ENCODE data around the gene ADGB. TPM values are rescaled to one million over a fixed set of nuclear protein-coding genes. Genes with fewer than 3 reads are reported as not detected.
A peak's percentile ranks its signal among the peaks of the same experiment; 100 is the strongest.
"Not testable (repeated sequence)": the region's sequence is repeated elsewhere in the genome, so short reads cannot be mapped to it uniquely, and the experiment has no call there.

The ADGB gene
- total RNA-seq, 1 donor: not detected

- no peak overlapping the region for H3K4me3 ChIP-seq (ENCODE audit: low read depth, low read length)
- TF ChIP-seq CTCF (IDR thresholded peaks at IDR 0.05; ENCODE audit: insufficient read depth, low read length): no peak
- no peak for DNase-seq (ENCODE audit: low read depth)
Measured at GRCh38 chr6:146840216-146840615, 241.4 kb downstream of the ADGB start.

GRCh38 chr6:146840641-146841040 is 241.9 kb downstream of the ADGB start:
- no peak overlapping the region for H3K4me3 ChIP-seq (ENCODE audit: low read depth, low read length)
- DNase-seq (ENCODE audit: low read depth): no peak
- no peak for TF ChIP-seq CTCF (IDR thresholded peaks at IDR 0.05; ENCODE audit: insufficient read depth, low read length)

GRCh38 chr6:146847426-146847825 is 248.7 kb downstream of the ADGB start:
- peak; percentile 76 for DNase-seq (ENCODE audit: low read depth)
- H3K4me3 ChIP-seq (ENCODE audit: low read depth, low read length): no peak overlapping the region
- no peak for TF ChIP-seq CTCF (IDR thresholded peaks at IDR 0.05; ENCODE audit: insufficient read depth, low read length)

- H3K4me3 ChIP-seq (ENCODE audit: low read depth, low read length): no peak overlapping the region
- TF ChIP-seq CTCF (IDR thresholded peaks at IDR 0.05; ENCODE audit: insufficient read depth, low read length): no peak
- DNase-seq (ENCODE audit: low read depth): peak; percentile 70
Measured at GRCh38 chr6:146850238-146850896, 251.6 kb downstream of the ADGB start.

- H3K4me3 ChIP-seq (ENCODE audit: low read depth, low read length): no peak overlapping the region
- DNase-seq (ENCODE audit: low read depth): no peak
- no peak for TF ChIP-seq CTCF (IDR thresholded peaks at IDR 0.05; ENCODE audit: insufficient read depth, low read length)
Measured at GRCh38 chr6:146850981-146851380, 252.2 kb downstream of the ADGB start.

- H3K4me3 ChIP-seq (ENCODE audit: low read depth, low read length): no peak overlapping the region
- TF ChIP-seq CTCF (IDR thresholded peaks at IDR 0.05; ENCODE audit: insufficient read depth, low read length): no peak
- DNase-seq (ENCODE audit: low read depth): peak; percentile 68
Measured at GRCh38 chr6:146851837-146852236, 253.1 kb downstream of the ADGB start.

- peak; percentile 32 for DNase-seq (ENCODE audit: low read depth)
- H3K4me3 ChIP-seq (ENCODE audit: low read depth, low read length): not testable (repeated sequence)
Measured at GRCh38 chr6:146854521-146855255, 255.9 kb downstream of the ADGB start.
